ENCODE results near the gene NEK9. TPM values are rescaled to one million over a fixed set of nuclear protein-coding genes. Genes with fewer than 3 reads are reported as not detected.

The NEK9 gene
- total RNA-seq, 1 experiment from 2014 or later = 40.7 TPM

GRCh38 chr14:75143761-75144527 is 17.1 kb upstream of the NEK9 start:
- no peak for TF ChIP-seq TCF7L2 (IDR thresholded peaks at IDR 0.05; ENCODE audit: low read depth, low read length)
- no peak for TF ChIP-seq POLR2AphosphoS5 (IDR thresholded peaks at IDR 0.05; ENCODE audit: low read depth, low read length)
- TF ChIP-seq, protein P1, sequence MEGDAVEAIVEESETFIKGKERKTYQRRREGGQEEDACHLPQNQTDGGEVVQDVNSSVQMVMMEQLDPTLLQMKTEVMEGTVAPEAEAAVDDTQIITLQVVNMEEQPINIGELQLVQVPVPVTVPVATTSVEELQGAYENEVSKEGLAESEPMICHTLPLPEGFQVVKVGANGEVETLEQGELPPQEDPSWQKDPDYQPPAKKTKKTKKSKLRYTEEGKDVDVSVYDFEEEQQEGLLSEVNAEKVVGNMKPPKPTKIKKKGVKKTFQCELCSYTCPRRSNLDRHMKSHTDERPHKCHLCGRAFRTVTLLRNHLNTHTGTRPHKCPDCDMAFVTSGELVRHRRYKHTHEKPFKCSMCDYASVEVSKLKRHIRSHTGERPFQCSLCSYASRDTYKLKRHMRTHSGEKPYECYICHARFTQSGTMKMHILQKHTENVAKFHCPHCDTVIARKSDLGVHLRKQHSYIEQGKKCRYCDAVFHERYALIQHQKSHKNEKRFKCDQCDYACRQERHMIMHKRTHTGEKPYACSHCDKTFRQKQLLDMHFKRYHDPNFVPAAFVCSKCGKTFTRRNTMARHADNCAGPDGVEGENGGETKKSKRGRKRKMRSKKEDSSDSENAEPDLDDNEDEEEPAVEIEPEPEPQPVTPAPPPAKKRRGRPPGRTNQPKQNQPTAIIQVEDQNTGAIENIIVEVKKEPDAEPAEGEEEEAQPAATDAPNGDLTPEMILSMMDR (IDR thresholded peaks at IDR 0.05) = no peak
- TF ChIP-seq, protein P2, sequence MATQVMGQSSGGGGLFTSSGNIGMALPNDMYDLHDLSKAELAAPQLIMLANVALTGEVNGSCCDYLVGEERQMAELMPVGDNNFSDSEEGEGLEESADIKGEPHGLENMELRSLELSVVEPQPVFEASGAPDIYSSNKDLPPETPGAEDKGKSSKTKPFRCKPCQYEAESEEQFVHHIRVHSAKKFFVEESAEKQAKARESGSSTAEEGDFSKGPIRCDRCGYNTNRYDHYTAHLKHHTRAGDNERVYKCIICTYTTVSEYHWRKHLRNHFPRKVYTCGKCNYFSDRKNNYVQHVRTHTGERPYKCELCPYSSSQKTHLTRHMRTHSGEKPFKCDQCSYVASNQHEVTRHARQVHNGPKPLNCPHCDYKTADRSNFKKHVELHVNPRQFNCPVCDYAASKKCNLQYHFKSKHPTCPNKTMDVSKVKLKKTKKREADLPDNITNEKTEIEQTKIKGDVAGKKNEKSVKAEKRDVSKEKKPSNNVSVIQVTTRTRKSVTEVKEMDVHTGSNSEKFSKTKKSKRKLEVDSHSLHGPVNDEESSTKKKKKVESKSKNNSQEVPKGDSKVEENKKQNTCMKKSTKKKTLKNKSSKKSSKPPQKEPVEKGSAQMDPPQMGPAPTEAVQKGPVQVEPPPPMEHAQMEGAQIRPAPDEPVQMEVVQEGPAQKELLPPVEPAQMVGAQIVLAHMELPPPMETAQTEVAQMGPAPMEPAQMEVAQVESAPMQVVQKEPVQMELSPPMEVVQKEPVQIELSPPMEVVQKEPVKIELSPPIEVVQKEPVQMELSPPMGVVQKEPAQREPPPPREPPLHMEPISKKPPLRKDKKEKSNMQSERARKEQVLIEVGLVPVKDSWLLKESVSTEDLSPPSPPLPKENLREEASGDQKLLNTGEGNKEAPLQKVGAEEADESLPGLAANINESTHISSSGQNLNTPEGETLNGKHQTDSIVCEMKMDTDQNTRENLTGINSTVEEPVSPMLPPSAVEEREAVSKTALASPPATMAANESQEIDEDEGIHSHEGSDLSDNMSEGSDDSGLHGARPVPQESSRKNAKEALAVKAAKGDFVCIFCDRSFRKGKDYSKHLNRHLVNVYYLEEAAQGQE (IDR thresholded peaks at IDR 0.05; ENCODE audit: insufficient read depth in 1 of 2, low read depth in 2 of 2, low read length in 1 of 2) = no peak
- no peak for TF ChIP-seq SIN3A (IDR thresholded peaks at IDR 0.05; ENCODE audit: borderline replicate concordance, insufficient read depth, low read depth, low read length)
- H3K27me3 ChIP-seq (ENCODE audit: control insufficient read depth, insufficient read depth, low read length) = no peaks in the 10 kb centered on the region
- no peaks in the 10 kb centered on the region for H3K9me3 ChIP-seq (ENCODE audit: control insufficient read depth, insufficient read depth, low read depth, low read length)
- ATAC-seq (no peak), DNase-seq (ENCODE audit: low read depth, low spot score) (no peak)
- no peak overlapping the region for H3K27ac ChIP-seq (ENCODE audit: low read length)
- in situ Hi-C loops (cut with HindIII; ENCODE audit: low pct_unique_long_range_greater_than_20kb, low sequenced_read_pairs) = no loop called here
- POLR2A ChIA-PET = interaction anchor here (0.6 kb wide), 2 partner anchors 29 to 64 kb away, joined by 5 read pairs; no protein-coding TSS in a partner anchor
- H3K4me1 ChIP-seq (ENCODE audit: control insufficient read depth, insufficient read depth, low read length) = no peaks in the 10 kb centered on the region
- H3K36me3 ChIP-seq (ENCODE audit: control insufficient read depth, insufficient read depth, low read length) = no peaks in the 10 kb centered on the region; the same call in 1 of the 2 replicates
- intact Hi-C loops (cut with micrococcal nuclease; ENCODE audit: unreplicated experiment) = no loop called here
- BruUV-seq (replicated peaks) = no TSS peak
- CTCF ChIA-PET = no interaction called here
- no peak overlapping the region for H3K4me3 ChIP-seq (ENCODE audit: low read depth in 2 of 2, low read length in 2 of 2)

GRCh38 chr14:75142494-75142893 is 15.6 kb upstream of the NEK9 start:
- TF ChIP-seq POLR2AphosphoS5 (IDR thresholded peaks at IDR 0.05; ENCODE audit: low read depth, low read length) = no peak
- TF ChIP-seq, protein P2 (IDR thresholded peaks at IDR 0.05; ENCODE audit: insufficient read depth in 1 of 2, low read depth in 2 of 2, low read length in 1 of 2) = no peak
- no peak for TF ChIP-seq TCF7L2 (IDR thresholded peaks at IDR 0.05; ENCODE audit: low read depth, low read length)
- no peak for TF ChIP-seq SIN3A (IDR thresholded peaks at IDR 0.05; ENCODE audit: borderline replicate concordance, insufficient read depth, low read depth, low read length)
- TF ChIP-seq, protein P1 (IDR thresholded peaks at IDR 0.05) = no peak
- Histone ChIP-seq H3K27me3 (ENCODE audit: control insufficient read depth, insufficient read depth, low read length) (no peaks in the 10 kb centered on the region), H3K4me1 (ENCODE audit: control insufficient read depth, insufficient read depth, low read length) (no peaks in the 10 kb centered on the region), H3K36me3 (ENCODE audit: control insufficient read depth, insufficient read depth, low read length) (no peaks in the 10 kb centered on the region; the same call in 1 of the 2 replicates), H3K4me3 (ENCODE audit: low read depth in 2 of 2, low read length in 2 of 2) (no peak overlapping the region), H3K9me3 (ENCODE audit: control insufficient read depth, insufficient read depth, low read depth, low read length) (no peaks in the 10 kb centered on the region), H3K27ac (ENCODE audit: low read length) (no peak overlapping the region)
- ChIA-PET CTCF (no interaction called here), POLR2A (no interaction called here)
- in situ Hi-C loops (cut with HindIII; ENCODE audit: low pct_unique_long_range_greater_than_20kb, low sequenced_read_pairs) = no loop called here
- BruUV-seq (replicated peaks) = no TSS peak
- intact Hi-C loops (cut with micrococcal nuclease; ENCODE audit: unreplicated experiment) = no loop called here
- DNase-seq (ENCODE audit: low read depth, low spot score) (no peak), ATAC-seq (no peak)
